ENCODE measurements around the gene SF3B4. TPM values are rescaled to one million over a fixed set of nuclear protein-coding genes. Genes with fewer than 3 reads are reported as not detected.

The SF3B4 gene
- total RNA-seq, 2 experiments from 2014 or later = 16.7 to 70.4 TPM

DNA sequence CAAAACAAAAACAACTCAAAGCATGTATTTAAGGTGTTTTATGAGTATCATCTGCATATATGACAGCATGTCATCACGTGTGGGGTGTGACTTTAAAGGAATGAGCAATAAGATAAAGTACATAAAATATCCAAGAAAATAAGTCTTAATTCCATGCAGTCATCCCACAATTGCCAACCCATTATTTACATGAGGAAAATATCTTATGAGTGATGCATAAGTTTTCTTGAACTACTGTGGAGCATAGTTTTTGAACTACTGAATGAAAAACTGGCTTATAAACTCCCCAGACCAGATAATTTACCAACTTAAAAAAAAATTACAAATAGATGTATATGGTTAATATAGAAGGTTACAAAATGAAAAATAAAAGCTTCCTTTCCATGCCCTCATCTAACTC, 38.8 kb upstream of the SF3B4 start:
- no peak overlapping the region for H2AFZ ChIP-seq (ENCODE audit: low read length)
- H3K4me1 ChIP-seq (ENCODE audit: insufficient read depth, low read length, poor library complexity, severe bottlenecking) = peaks cover 4% of the 10 kb centered on the region
- H3K9me3 ChIP-seq (ENCODE audit: low read length) = no peaks in the 10 kb centered on the region
- intact Hi-C loops (cut with micrococcal nuclease; ENCODE audit: unreplicated experiment) = no loop called here
- H4K20me1 ChIP-seq (ENCODE audit: insufficient read depth, low read length) = no peaks in the 10 kb centered on the region
- ChIA-PET POLR2A (no interaction called here), CTCF (ENCODE audit: unreplicated experiment) (interaction anchor here (0.6 kb wide), 1 partner anchor 91 kb away, joined by 3 read pairs; no protein-coding TSS in a partner anchor)
- no peak overlapping the region for H3K4me2 ChIP-seq (ENCODE audit: low read length)
- DNase-seq (ENCODE audit: low spot score) = no peak
- no peak overlapping the region for H3K4me3 ChIP-seq (ENCODE audit: low read depth, low read length, poor library complexity, severe bottlenecking)
- H3K36me3 ChIP-seq (ENCODE audit: insufficient read depth, low read length) = no peaks in the 10 kb centered on the region
- H3K27ac ChIP-seq (ENCODE audit: low read depth, low read length, poor library complexity, severe bottlenecking) = no peak overlapping the region
- no peaks in the 10 kb centered on the region for H3K79me2 ChIP-seq (ENCODE audit: insufficient read depth, low read depth, low read length)
- H3K9me2 ChIP-seq (ENCODE audit: insufficient read depth, low read length) = no peaks in the 10 kb centered on the region
- BruUV-seq (replicated peaks) = no TSS peak
- TF ChIP-seq EZH2phosphoT487 (IDR thresholded peaks at IDR 0.05; ENCODE audit: borderline replicate concordance, low read depth, low read length) = no peak
- TF ChIP-seq, protein P1, sequence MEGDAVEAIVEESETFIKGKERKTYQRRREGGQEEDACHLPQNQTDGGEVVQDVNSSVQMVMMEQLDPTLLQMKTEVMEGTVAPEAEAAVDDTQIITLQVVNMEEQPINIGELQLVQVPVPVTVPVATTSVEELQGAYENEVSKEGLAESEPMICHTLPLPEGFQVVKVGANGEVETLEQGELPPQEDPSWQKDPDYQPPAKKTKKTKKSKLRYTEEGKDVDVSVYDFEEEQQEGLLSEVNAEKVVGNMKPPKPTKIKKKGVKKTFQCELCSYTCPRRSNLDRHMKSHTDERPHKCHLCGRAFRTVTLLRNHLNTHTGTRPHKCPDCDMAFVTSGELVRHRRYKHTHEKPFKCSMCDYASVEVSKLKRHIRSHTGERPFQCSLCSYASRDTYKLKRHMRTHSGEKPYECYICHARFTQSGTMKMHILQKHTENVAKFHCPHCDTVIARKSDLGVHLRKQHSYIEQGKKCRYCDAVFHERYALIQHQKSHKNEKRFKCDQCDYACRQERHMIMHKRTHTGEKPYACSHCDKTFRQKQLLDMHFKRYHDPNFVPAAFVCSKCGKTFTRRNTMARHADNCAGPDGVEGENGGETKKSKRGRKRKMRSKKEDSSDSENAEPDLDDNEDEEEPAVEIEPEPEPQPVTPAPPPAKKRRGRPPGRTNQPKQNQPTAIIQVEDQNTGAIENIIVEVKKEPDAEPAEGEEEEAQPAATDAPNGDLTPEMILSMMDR (conservative IDR thresholded peaks at IDR 0.05; ENCODE audit: low read length) = no peak

DNA sequence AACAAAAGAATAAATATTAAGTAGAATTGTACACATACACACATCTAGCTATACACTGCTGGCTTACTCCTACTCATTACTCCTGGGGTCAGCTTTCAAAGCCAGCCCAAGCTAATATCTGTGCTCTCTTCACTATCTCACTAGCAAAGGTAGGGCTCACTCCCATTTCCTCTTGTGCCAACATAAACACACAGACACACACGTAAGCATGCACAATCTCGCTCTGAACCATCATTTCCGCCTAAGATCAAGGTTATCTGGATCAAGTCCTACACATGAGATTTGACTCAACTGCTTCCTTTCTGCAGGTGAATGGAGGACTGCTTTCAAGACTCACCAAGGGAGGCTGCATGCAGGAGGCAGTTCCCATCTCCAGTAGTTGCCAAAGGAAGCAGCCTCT, 37.8 kb upstream of the SF3B4 start:
- Histone ChIP-seq H3K9me2 (ENCODE audit: insufficient read depth, low read length) (no peaks in the 10 kb centered on the region), H2AFZ (ENCODE audit: low read length) (no peak overlapping the region), H3K4me2 (ENCODE audit: low read length) (no peak overlapping the region), H3K9me3 (ENCODE audit: low read length) (no peaks in the 10 kb centered on the region), H3K4me3 (ENCODE audit: low read depth, low read length, poor library complexity, severe bottlenecking) (no peak overlapping the region), H3K79me2 (ENCODE audit: insufficient read depth, low read depth, low read length) (no peaks in the 10 kb centered on the region), H4K20me1 (ENCODE audit: insufficient read depth, low read length) (no peaks in the 10 kb centered on the region), H3K4me1 (ENCODE audit: insufficient read depth, low read length, poor library complexity, severe bottlenecking) (peaks cover 4% of the 10 kb centered on the region), H3K36me3 (ENCODE audit: insufficient read depth, low read length) (no peaks in the 10 kb centered on the region), H3K27ac (ENCODE audit: low read depth, low read length, poor library complexity, severe bottlenecking) (no peak overlapping the region)
- POLR2A ChIA-PET = interaction anchor here (0.5 to 0.7 kb wide), 2 partner anchors 9 to 122 kb away, joined by 4 to 8 read pairs; no protein-coding TSS in a partner anchor
- no peak for DNase-seq (ENCODE audit: low spot score)
- intact Hi-C loops (cut with micrococcal nuclease; ENCODE audit: unreplicated experiment) = no loop called here
- CTCF ChIA-PET (ENCODE audit: unreplicated experiment) = no interaction called here
- BruUV-seq (replicated peaks) = no TSS peak
- TF ChIP-seq, protein P1 (conservative IDR thresholded peaks at IDR 0.05; ENCODE audit: low read length) = no peak
- no peak for TF ChIP-seq EZH2phosphoT487 (IDR thresholded peaks at IDR 0.05; ENCODE audit: borderline replicate concordance, low read depth, low read length)

DNA sequence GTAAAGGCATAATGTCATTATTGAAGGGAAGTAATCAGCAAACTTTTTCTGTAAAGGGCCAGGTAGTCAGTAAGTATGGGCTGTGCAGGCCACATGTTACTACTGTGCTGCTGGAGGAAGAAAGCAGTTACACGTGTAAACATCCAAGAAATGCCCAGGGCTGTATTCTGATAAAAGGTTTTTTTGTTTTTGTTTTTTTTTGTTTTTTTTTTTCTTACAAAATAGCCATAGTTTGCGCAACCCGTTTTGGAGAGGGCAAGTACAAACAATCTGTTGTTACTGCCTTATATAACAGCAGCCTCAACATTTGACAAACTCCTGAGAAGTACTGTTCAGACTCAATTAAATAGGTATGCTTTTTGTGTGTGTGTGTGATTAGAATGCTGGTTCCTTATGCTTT, 35.8 kb upstream of the SF3B4 start:
- intact Hi-C loops (cut with micrococcal nuclease; ENCODE audit: unreplicated experiment) = no loop called here
- Histone ChIP-seq H3K4me2 (ENCODE audit: low read length) (no peak overlapping the region), H3K4me3 (ENCODE audit: low read depth, low read length, poor library complexity, severe bottlenecking) (no peak overlapping the region), H3K27ac (ENCODE audit: low read depth, low read length, poor library complexity, severe bottlenecking) (no peak overlapping the region), H4K20me1 (ENCODE audit: insufficient read depth, low read length) (no peaks in the 10 kb centered on the region), H3K9me3 (ENCODE audit: low read length) (no peaks in the 10 kb centered on the region), H3K4me1 (ENCODE audit: insufficient read depth, low read length, poor library complexity, severe bottlenecking) (peaks cover 4% of the 10 kb centered on the region), H3K79me2 (ENCODE audit: insufficient read depth, low read depth, low read length) (no peaks in the 10 kb centered on the region), H3K9me2 (ENCODE audit: insufficient read depth, low read length) (no peaks in the 10 kb centered on the region), H3K36me3 (ENCODE audit: insufficient read depth, low read length) (no peaks in the 10 kb centered on the region), H2AFZ (ENCODE audit: low read length) (no peak overlapping the region)
- no peak for DNase-seq (ENCODE audit: low spot score)
- POLR2A ChIA-PET = no interaction called here
- no peak for TF ChIP-seq EZH2phosphoT487 (IDR thresholded peaks at IDR 0.05; ENCODE audit: borderline replicate concordance, low read depth, low read length)
- TF ChIP-seq, protein P1 (conservative IDR thresholded peaks at IDR 0.05; ENCODE audit: low read length) = no peak
- CTCF ChIA-PET (ENCODE audit: unreplicated experiment) = no interaction called here
- no TSS peak for BruUV-seq (replicated peaks)
